Uterus (tissue), 2 donors: Measurements from ENCODE around the gene HOXB5.

Source experiments
- POLR2A ChIP-seq, 2 donors: fragments of 450-650 bp; IDR thresholded peaks; one replicate each; pipeline ENCODE4 v1.6.1; 2016; ENCODE audit warnings: antibody characterized with exemption in 2 of 2, mild to moderate bottlenecking in 1 of 2, moderate library complexity in 1 of 2
- TF ChIP-seq, protein P1 (sequence below), 4 experiments: fragments of 200-600 bp in 2 of 4; fragments of 450-650 bp in 2 of 4; sonication (generic) in 2 of 4; IDR thresholded peaks; one replicate each; pipeline ENCODE4 v1.5.1; 2016 to 2019; ENCODE audit warnings: antibody characterized with exemption in 4 of 4, mild to moderate bottlenecking in 2 of 4, moderate library complexity in 1 of 4

DNA sequence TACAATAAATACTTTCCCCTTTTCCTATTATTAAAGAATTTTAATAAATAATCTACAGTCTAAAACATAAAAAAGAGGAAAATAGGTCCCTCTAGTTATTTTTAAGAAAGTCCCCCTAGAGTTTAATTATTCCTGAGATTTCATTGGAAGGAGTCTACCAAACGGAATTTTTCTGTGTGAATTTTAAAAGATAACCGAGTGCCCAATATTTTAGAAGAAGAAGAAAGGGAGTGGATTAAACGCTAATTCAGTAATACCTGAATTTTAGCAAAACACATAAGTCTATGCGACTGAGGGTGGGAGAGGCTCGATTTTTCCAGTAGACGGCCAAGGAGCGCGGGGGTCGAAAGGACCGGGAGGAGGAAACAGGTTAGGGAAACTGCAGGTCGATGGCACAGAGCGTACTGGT is 50.9 kb downstream of the HOXB5 start:
- TF ChIP-seq POLR2A (IDR thresholded peaks at IDR 0.05): no peak
- TF ChIP-seq, protein P1, sequence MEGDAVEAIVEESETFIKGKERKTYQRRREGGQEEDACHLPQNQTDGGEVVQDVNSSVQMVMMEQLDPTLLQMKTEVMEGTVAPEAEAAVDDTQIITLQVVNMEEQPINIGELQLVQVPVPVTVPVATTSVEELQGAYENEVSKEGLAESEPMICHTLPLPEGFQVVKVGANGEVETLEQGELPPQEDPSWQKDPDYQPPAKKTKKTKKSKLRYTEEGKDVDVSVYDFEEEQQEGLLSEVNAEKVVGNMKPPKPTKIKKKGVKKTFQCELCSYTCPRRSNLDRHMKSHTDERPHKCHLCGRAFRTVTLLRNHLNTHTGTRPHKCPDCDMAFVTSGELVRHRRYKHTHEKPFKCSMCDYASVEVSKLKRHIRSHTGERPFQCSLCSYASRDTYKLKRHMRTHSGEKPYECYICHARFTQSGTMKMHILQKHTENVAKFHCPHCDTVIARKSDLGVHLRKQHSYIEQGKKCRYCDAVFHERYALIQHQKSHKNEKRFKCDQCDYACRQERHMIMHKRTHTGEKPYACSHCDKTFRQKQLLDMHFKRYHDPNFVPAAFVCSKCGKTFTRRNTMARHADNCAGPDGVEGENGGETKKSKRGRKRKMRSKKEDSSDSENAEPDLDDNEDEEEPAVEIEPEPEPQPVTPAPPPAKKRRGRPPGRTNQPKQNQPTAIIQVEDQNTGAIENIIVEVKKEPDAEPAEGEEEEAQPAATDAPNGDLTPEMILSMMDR (IDR thresholded peaks at IDR 0.05): no peak
